ENCODE measurements around the gene KSR1. TPM values are rescaled to one million over a fixed set of nuclear protein-coding genes. Genes with fewer than 3 reads are reported as not detected.

Gene KSR1
- total and polyA plus RNA-seq, 2 experiments from 2014 or later: 7.8 to 53.2 TPM

- peaks cover 10% of the 10 kb centered on the region for H3K27me3 Mint-ChIP-seq (ENCODE audit: insufficient read depth, low read depth, poor library complexity)
- H3K79me2 ChIP-seq (replicated peaks; ENCODE audit: insufficient read depth): peaks cover 55% of the 10 kb centered on the region
- H3K27me3 ChIP-seq (ENCODE audit: insufficient read depth): no peaks in the 10 kb centered on the region
- ATAC-seq (no peak), DNase-seq (ENCODE audit: low spot score) (no peak)
- peaks cover 71% of the 10 kb centered on the region for H3K4me1 Mint-ChIP-seq
- peak overlapping the region; percentile 59; the same call in 1 of the 2 replicates for H3K4me2 ChIP-seq
- H2AFZ ChIP-seq: no peak overlapping the region
- no peaks in the 10 kb centered on the region for H3K9me3 Mint-ChIP-seq
- peak overlapping the region; percentile 80; the same call in 1 of the 2 replicates for H3K27ac Mint-ChIP-seq
- H3K4me1 ChIP-seq (ENCODE audit: insufficient read depth): peaks cover 54% of the 10 kb centered on the region
- no peaks in the 10 kb centered on the region for H3F3A ChIP-seq (replicated peaks; ENCODE audit: low read depth)
- H3K4me3 Mint-ChIP-seq: no peak overlapping the region; the same call in 2 of the 3 replicates
- H3K36me3 ChIP-seq (ENCODE audit: insufficient read depth): no peaks in the 10 kb centered on the region
- TF ChIP-seq NANOG (IDR thresholded peaks at IDR 0.05; ENCODE audit: borderline replicate concordance) (no peak), ZNF331 (CRISPR knock-in tag; IDR thresholded peaks at IDR 0.05; ENCODE audit: low read depth) (no peak), POLR2AphosphoS5 (IDR thresholded peaks at IDR 0.05; ENCODE audit: low read depth) (no peak), REST (IDR thresholded peaks at IDR 0.05; ENCODE audit: unreplicated experiment) (no peak), ETS1 (IDR thresholded peaks at IDR 0.05) (no peak), CTCF (conservative IDR thresholded peaks at IDR 0.05; ENCODE audit: low read depth in 2 of 2) (no peak), EZH2 (IDR thresholded peaks at IDR 0.05; ENCODE audit: low read depth, unreplicated experiment) (no peak), JUNB (IDR thresholded peaks at IDR 0.05; ENCODE audit: unreplicated experiment) (no peak), ZNF462 (CRISPR knock-in tag; IDR thresholded peaks at IDR 0.05) (no peak)
- peak overlapping the region; percentile 51; the same call in 1 of the 2 replicates for H3K27ac ChIP-seq (ENCODE audit: low read depth)
- H4K20me1 ChIP-seq (replicated peaks; ENCODE audit: insufficient read depth): peaks cover 10% of the 10 kb centered on the region; the same call in 1 of the 2 replicates
- peaks cover 13% of the 10 kb centered on the region for H3K9me2 ChIP-seq (ENCODE audit: insufficient read depth)
- H3K4me3 ChIP-seq: no peak overlapping the region
- no peaks in the 10 kb centered on the region; the same call in 2 of the 3 replicates for H3K36me3 Mint-ChIP-seq (ENCODE audit: low read depth)
These were observed 117.3 kb downstream of the KSR1 start for GRCh38 chr17:27573548-27573947.
